Sciatic nerve (tissue), 2 donors: Measurements from ENCODE around the gene AHSP. TPM values are rescaled to one million over a fixed set of nuclear protein-coding genes. Genes with fewer than 3 reads are reported as not detected.
"Not testable (repeated sequence)": the region's sequence is repeated elsewhere in the genome, so short reads cannot be mapped to it uniquely, and the experiment has no call there.

ENCODE experiments used
- ATAC-seq: fragments of 200-7000 bp; cut with Tn5 transposase; one replicate; pipeline ENCODE4 v1.9.1; 2020; ENCODE audit warnings: mild to moderate bottlenecking, moderate library complexity
- DNase-seq: peaks from one replicate; pipeline ENCODE4 v3.0.0-alpha.2; 2020; ENCODE audit warnings: low spot score
- intact Hi-C: fragments of 100-400 bp; cut with DNase I; formaldehyde crosslinking; loops from one replicate; pipeline ENCODE4 v1.14.2; 2022
- total RNA-seq: library from RNA; stranded (reverse); fragmentation: NEBNext Ultra II Directional; extraction: Animal tissue kit (Norgen Biotek cat#: 25700); gene quantifications from one replicate; pipeline ENCODE4 v1.2.1, GENCODE V29; 2021
- donor health status: DM: no; HTN: no; CAD: no.
- donor health status: DM: no; HTN: no; CAD: no.

Gene AHSP
- total RNA-seq, 1 donor from 2014 or later: 17.7 TPM

GRCh38 chr16:31528523-31529107 lies 915 bp downstream of the AHSP start:
- DNase-seq (no peak), ATAC-seq (no peak)
- intact Hi-C loops: no loop called here

GRCh38 chr16:31529108-31529936 lies 1.6 kb downstream of the AHSP start:
- intact Hi-C loops: no loop called here
- DNase-seq (no peak), ATAC-seq (peak; percentile 30)

DNA sequence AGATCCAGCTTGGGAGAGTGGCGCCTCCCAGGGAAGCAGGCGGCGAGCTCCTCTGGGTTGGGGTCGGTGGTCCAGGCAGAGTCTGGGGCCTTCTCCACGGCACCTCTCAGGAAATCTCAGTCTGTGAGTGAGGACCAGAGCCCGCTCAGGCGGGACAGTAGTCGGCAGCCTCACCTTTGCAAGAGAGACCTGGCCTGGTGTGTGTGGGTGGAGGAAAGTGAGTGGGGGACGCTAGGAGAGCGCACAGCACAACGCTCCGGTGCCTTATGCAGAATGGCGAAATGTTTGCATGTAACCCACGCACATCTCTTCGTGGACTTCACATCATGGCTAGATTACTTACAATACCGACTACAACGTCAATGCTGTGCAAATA lies 2.2 kb downstream of the AHSP start:
- ATAC-seq (peak; percentile 20), DNase-seq (no peak)
- intact Hi-C loops: no loop called here

- ATAC-seq (no peak), DNase-seq (no peak)
- intact Hi-C loops: no loop called here
These were observed 2.7 kb downstream of the AHSP start for GRCh38 chr16:31530405-31530804.

- no peak for ATAC-seq
- DNase-seq: no peak
- intact Hi-C loops: no loop called here
These were observed 3.4 kb downstream of the AHSP start for GRCh38 chr16:31531096-31531495.

DNA sequence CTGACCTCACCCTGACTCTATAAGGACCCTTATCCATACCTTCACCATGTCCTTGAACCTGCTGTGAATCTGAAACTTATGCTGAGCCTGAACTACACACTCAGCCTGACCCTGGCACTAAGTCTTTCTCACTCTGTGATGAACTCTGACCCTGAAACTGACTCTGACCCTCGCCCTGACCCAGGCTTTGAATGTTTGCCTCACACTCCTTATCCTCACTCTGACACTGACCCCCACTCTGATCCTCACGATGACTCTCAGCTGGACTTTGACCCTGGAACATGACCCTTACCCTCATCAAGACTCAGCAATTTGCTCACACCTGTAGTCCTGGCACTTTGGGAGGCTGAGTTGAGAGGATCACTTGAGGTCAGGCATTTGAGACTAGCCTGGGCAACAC lies 4.4 kb downstream of the AHSP start:
- intact Hi-C loops: no loop called here
- DNase-seq: no peak
- ATAC-seq: no peak

DNA sequence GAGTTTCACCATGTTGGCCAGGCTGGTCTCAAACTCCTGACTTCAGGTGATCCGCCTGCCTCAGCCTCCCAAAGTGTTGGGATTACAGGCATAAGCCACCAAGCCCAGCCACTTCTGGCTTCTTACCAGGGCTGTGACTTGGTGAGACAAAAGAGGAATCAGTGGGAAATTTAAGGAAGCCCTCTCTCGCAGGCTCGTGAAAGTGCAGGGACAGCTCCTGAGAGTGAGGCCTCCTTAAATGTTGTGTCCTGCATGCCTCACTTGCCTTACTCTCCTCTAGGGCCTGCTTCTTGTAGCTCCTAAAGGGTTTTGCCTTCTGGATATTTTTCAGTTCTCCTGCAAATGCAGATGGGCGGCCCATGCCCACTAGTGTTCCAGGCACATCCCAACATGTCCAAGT lies 5.2 kb downstream of the AHSP start:
- DNase-seq (no peak), ATAC-seq (no peak)
- intact Hi-C loops: no loop called here

- ATAC-seq (no peak), DNase-seq (no peak)
- intact Hi-C loops: no loop called here
These were observed 8.0 kb downstream of the AHSP start for GRCh38 chr16:31535737-31536136.

DNA sequence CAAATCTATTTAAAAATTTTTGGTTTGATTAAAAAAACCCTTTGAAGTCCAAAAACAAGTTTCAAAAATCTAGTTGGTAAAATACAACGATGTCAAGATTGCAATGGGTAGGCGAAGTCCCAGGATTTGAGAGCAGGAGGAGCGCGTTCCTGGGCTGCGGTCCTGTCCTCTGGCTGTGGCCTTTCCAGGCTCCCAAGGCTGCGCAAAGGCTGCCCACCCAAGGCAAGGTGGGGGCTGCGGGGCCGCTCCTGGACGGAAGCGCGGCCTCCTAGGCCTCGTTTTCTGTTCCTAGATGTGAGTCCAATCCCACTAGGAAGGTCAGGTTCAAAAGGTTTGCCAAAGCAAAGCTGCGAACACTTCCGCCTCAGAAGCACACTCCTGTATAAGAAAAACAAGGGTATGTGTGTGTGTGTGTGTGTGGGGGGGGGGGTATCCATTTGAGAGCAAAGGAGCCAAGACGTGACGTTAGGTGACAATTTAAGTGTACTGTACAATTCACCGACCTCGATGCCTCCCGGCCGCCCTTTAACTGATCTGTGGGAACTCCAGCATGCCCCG lies 9.2 kb downstream of the AHSP start:
- no peak for DNase-seq
- no peak for ATAC-seq
- intact Hi-C loops: no loop called here

DNA sequence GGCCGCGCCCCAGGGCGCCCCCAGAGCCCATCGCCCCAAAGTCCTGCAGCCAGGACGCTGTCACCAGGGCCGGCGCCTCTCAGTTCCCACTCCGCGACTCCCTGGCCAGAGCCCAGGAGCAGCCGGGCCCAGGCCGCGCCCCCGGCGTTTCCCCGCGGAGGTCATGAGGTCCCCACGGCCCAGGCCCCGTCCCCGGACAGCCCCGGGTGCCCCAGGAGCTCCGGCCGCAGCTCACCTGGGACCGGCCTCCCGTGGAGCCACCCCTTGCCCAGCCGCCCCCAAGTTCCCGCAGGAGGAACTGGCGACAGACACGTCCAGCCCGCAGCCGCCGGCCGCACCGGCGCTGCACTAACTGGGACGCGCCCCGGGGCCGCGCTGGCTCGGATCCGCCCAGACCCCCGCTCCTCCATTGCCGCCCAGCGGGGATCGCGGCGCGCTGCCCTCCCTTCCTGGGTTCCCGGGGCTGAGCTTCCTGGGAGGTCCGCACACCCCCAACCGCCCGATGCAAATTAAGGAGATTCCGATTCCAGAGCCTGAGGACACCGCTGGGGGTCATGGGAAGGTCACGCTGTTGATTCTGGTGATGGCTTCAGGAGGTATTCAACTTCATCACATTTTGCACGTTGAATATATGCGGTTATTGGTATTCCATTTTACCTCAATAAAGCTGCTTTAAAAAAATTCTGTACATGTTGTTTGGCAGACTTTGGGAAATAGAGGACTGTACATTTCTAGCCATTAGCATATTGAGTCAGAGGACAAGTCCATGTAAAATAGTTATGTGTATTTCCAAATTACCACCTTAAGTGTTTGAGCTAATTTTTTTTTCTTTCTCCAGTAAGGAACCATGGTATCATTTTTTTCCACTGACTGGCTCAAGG lies 9.9 kb downstream of the AHSP start:
- no peak for ATAC-seq
- intact Hi-C loops: no loop called here
- DNase-seq: no peak

DNA sequence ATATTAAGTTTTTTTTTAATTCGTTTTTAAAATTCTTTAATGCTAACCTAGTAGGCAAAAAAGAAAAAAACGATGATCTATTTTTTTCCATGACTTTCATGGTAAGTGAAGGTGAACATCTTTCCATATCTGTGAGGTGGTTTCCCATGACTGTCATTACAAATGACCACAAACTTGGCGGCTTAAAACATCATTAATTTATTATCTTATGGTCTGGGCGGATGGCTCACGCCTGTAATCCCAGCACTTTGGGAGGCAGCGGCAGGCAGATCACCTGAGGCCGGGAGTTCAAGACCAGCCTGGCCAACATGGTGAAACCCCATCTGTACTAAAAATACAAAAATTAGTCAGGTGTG lies 10.5 kb downstream of the AHSP start:
- ATAC-seq, intact Hi-C loops: not testable (repeated sequence)

DNA sequence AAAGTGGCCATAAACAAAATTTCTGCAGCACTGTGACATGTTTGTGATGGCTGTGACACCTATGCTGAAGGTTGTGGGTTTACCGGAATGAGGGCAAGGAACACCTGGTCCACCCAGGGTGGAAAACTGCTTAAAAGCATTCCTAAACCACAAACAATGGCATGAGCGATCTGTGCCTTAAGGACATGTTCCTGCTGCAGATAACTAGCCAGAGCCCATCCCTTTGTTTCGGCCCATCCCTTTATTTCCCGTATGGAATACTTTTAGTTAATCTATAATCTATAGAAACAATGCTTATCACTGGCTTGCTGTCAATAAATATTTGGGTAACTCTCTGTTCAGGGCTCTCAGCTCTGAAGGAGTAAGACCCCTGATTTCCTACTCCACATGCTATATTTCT lies 12.1 kb downstream of the AHSP start:
- DNase-seq, intact Hi-C loops, ATAC-seq: not testable (repeated sequence)

More for the DNA sequence above, 10.5 kb downstream of the AHSP start:
- not testable (repeated sequence) for DNase-seq

DNA sequence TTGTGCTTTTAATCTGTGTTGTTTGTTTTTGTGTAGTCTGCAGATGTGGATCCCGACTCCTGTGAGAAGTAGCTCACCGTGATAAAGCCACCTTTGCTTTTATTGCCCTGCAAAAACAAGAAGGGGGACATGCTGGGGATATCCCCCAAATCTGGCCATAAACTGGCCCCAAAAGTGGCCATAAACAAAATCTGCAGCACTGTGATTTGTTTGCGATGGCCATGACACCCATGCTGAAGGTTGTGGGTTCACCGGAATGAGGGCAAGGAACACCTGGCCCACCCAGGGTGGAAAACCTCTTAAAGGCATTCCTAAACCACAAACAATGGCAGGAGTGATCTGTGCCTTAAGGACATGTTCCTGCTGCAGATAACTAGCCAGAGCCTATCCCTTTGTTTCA lies 15.1 kb downstream of the AHSP start:
- no peak for ATAC-seq
- intact Hi-C loops: no loop called here
- no peak for DNase-seq

DNA sequence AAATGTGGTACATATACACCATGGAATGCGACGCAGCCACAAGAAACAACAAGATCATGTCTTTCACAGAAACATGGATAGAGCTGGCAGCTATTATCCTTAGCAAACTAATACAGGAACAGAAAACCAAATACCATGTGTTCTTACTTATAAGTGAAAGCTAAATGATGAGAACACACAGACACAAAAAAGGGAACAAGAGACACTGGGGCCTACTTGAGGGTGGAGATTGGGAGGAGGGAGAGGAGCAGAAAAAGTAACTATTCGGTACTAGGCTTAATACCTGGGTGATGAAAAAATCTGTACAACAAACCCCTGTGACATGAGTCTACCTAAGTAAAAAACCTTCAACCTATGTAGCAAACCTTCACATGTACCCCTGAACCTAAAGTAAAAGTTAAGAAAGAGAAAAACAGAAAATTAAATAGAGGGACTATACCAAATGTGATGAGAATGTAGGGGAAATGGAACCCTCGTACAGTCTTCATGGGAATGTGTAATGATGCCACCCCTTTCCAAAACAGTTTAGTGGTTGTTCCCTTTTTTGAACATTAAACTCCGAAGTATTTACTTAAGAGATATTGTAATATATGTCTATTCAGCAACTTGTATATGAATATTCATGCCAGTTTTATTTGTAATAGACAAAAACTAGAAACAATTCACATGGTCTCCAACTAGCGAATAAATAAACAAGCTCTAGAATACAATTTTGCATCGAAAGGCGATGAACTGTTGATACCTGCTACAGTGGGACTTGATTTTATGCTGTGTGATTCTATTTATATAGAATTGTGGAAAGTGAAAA lies 33.9 kb downstream of the AHSP start:
- intact Hi-C loops: no loop called here
- ATAC-seq: no peak
- no peak for DNase-seq

DNA sequence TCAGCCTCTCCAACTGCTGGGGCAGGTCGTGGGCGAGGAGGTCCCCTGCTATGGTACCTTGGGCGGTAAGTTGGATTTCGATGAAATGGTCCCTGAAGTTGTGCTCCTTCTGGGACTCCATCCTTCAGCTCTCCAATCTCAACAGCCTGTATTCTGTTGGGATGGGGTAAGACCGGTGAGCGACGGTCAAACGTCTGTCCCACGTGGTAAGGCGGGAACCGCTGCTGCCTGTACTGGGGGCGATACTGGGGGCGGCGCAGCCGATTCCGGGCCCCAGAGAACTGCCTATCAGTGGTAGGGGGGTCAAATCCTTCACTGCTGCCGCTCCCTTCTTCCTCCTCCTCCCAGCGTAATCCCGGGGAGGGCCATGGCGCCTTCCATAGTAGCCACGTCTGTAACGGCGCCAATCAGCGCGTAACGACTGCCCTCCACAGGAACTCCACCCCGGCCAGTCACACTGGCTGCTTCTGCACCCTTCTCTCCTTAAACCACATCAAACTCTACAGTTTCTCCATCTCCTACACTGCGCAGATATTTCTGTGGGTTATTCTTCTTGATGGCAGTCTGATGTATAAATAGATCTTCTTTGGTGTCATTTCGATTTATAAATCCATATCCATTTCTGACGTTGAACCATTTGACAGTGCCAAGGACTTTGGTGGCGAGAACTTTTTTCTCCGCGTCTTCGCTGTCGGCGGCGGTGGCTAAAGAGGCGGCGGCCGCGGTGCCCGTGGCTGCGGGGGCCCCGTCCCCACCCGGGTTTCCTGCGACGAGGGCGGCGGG lies 41.1 kb downstream of the AHSP start:
- ATAC-seq: no peak
- DNase-seq: no peak
- intact Hi-C loops: no loop called here

GRCh38 chr16:31569360-31569717 lies 41.6 kb downstream of the AHSP start:
- ATAC-seq: no peak

DNA sequence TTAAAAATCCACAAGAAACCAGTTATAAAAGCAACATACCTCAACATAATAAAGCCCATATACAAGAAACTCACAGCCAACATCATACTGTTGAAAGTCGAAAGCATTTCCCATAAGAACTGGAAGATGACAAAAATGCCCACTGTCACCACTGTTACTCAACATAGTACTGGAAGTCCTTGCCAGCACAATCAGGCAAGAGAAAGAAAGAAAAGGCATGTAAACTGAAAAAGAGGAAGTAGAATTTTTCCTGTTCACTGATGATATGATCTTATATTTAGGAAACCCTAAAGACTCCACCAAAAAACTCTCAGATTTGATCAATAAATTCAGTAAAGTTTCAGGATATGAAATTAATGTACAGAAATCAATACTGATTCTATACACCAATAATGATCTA lies 45.1 kb downstream of the AHSP start:
- DNase-seq: no peak
- no peak for ATAC-seq
- intact Hi-C loops: no loop called here

More at GRCh38 chr16:31569360-31569717, 41.6 kb downstream of the AHSP start:
- DNase-seq: no peak
- intact Hi-C loops: no loop called here

GRCh38 chr16:31574159-31574558 lies 46.5 kb downstream of the AHSP start:
- ATAC-seq, DNase-seq, intact Hi-C loops: not testable (repeated sequence)
